LHCN-M2 (cell line): ENCODE measurements around the gene C5orf63. TPM values are rescaled to one million over a fixed set of nuclear protein-coding genes. Genes with fewer than 3 reads are reported as not detected.
A peak's percentile ranks its signal among the peaks of the same experiment; 100 is the strongest.
"Not testable (repeated sequence)": the region's sequence is repeated elsewhere in the genome, so short reads cannot be mapped to it uniquely, and the experiment has no call there.

Experiments
- DNase-seq: peaks from one replicate; pipeline ENCODE4 v3.0.0-alpha.2; 2012; ENCODE audit warnings: low read depth
- total RNA-seq: library from RNA; depleted of rRNA; stranded (reverse); fragments of >200 nt; gene quantifications from 2 replicates; pipeline ENCODE4 v1.2.3, GENCODE V29; 2014

The C5orf63 gene
- total RNA-seq, 1 experiment from 2014 or later, result 2.5 TPM

DNA sequence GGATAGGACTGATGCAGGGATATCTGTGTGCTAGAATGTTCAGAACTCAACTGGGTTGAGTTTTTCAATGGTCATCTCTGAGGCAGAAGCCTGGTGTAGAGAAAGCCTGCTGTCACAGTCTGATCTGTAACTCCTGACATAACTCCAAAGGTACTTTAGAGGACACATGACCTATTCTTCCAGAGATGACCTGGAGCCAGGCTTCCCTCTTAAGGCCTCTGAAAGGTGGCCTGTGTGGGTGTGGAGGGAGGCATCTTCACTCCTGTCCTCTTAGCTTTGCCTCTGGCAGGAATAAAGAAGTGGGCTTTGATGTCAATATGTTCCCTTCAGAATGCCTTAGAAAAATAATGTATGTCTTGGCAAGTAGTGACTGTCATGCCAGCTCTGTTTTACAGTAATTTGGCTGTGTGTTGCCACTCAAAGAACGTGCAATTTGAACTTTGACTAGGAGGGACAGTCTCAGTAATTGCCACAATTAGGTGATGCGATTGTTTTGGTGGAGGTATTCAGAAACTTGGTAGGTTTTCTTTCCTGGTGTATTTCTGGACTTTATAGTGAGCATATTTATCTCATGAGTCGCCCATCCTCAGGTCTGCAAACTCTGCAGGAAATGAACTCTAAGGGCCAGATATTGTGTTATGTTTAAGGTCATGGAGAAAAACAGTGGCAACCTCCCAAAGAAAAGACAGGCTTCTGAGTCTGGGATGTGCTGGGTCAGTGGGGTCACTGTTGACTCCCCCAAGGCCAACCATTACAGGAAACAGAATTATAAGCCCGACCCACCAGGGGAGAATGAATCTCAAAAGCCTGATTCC is 3.2 kb upstream of the C5orf63 start:
- DNase-seq, result peak; percentile 57

DNA sequence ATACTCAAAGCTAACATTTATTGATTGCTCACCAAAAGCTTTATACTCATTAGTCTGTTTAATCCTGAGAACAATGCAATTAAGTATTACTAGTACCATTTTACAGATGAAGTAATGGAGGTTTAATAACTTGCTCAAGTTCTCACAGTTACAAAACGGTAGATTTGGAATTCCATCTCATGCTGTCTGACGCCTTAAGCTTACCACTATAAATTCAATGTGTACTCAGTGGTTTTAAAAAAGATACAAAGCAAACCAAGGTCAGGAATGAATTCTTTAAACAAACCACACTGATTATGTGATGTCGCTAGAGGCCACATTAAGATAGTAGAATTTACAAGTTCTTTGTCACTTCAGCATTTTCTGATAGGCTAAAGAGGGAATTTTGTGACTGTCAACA is 1.2 kb upstream of the C5orf63 start:
- no peak for DNase-seq

DNA sequence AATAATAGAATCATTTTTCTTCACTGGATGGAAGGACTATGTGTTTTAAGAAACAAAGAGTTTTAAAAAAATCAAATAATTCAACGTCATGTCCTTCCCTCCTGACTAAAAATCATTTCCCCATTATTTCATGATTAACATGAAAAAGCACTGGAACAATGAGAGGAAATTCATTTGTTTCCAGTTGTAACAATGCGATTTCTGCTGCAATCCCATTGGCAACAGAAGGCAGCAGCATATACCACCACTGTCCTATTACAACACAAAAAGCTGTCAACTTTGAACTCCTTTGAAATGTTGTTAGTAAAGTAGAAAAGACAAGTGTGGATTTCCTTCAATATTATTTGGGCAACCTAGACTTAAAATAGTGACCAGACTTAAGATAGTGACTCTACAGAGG is 3.1 kb downstream of the C5orf63 start:
- no peak for DNase-seq

DNA sequence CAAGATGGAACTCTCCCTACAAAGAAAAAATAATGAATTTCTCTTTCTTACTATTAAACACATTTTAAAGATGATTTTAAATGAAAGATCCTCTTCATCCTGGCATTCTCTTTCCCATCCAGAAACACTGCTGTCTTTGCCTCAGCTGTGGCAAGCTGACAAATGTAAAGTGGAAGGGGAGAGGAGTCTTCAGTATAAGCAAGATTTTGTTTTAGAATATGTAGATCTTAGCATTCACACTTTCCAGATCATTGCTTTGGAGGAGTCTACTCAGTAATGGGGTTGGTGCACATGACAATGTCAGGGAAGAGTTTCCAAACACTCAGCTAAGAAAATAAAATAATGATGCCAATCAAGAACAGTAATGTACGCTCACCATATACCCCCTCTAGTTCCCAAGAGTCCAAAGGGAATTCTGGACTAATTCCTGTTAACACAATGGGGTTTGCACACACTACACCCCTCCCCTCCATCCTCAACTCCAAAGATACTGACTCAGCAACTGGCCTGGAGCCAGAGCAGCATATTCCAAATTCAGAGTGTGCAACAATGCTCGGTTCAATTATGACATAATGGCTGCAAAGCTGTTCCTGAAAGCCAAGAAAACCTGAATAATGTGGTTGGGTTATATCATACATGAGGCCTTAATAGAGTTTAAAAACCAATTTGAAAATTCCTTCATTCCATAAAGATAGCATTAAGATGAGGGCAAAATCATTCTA is 4.6 kb downstream of the C5orf63 start:
- DNase-seq, result peak; percentile 55

DNA sequence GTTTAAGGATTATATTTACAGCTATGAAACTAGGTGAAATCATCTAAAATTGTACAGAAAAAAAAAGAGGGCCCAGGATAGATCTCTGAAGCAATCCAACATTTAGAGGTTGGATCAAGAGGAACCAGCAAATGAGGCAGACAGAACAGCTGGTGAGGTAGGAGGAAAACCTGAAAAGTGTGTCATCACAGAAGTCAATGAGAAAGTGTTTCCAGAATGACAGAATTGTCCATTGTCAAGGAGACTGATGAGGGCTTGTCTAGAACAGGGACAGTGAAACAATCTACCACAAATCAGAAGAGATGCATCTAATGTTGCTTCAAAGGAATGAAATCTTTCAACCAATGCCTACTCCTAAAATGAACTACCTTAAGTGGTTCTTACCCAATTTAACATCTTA is 6.6 kb downstream of the C5orf63 start:
- DNase-seq, result no peak

- DNase-seq, result no peak
Measured at GRCh38 chr5:127064253-127064840, 9.0 kb downstream of the C5orf63 start.

GRCh38 chr5:127063257-127063913 is 9.9 kb downstream of the C5orf63 start:
- no peak for DNase-seq

DNA sequence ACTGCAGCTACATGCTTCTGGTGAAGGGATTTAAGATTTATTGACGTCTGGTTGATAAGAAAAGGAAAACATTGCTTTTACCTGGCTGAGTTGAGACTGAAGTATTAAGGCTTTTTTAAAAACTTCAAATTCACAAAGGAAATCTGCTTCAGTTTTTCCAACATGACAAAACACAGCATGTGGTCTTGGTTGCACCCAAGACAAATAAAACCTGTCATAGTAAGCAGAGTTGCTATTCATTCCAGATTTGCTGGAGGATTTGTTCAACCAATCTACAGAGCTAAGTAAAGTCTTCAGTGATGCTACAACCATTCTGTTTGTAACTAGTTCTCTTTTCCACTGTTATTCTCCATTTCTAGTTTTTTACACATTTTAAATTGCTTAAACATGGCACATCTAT is 11.3 kb downstream of the C5orf63 start:
- no peak for DNase-seq

- no peak for DNase-seq
Measured at GRCh38 chr5:127061537-127061936, 11.8 kb downstream of the C5orf63 start.

DNA sequence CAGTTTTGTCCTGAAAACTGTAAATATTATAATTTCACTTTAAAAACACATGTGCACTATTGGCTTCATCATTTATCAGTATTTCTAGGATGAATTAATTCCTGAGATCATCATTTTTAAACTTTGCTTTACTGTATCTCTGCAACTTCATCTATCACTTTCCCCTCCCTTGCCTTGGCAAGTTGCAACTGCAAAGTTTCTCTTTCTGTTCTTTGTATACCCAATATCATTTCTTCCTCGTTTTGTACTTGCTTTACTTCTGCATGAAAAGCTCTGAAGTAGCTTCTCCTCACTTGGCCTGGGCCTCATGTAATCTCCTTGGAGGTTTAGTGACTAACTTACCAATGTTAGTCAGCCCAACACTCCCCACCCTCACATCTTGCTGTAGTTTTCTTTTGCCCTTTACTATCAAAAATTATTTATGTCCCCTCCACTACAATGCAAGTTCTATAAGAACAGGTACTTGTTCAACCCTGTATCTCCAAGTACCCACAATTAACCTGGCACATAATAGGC is 12.8 kb downstream of the C5orf63 start:
- DNase-seq, result no peak

- no peak for DNase-seq
Measured at GRCh38 chr5:127056896-127057295, 16.4 kb downstream of the C5orf63 start.

DNA sequence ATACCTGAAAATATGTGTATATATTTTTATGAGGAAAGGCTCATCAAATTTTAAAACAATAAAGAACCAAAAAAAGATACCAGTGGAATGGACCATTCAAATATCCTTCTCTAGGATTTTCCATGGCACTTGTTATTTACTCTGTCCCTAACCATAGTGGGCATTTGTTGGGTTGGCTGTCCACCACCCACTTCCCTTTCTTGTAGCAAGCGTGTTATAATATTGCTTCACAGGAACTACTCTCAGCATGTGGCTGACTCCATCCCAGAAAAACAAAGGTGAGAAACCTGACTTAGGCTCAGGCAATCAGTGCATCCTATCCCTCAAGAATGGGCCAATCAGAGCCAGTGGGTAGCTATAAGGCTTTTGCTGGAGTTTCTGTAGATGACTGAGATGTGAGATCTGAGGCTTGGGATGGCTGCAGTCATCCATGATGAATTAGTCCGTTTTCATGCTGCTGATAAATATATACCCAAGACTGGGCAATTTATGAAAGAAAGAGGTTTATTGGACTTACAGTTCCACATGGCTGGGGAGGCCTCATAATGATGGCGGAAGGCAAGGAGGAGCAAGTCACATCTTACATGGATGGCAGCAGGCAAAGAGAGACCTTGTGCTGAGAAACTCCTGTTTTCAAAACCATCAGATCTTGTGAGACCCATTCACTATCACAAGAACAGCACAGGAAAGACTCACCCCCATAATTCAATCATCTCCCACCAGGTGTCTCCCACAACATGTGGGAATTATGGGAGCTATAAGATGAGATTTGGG is 17.2 kb downstream of the C5orf63 start:
- DNase-seq, result no peak

GRCh38 chr5:127053551-127053950 is 19.8 kb downstream of the C5orf63 start:
- DNase-seq, result not testable (repeated sequence)

DNA sequence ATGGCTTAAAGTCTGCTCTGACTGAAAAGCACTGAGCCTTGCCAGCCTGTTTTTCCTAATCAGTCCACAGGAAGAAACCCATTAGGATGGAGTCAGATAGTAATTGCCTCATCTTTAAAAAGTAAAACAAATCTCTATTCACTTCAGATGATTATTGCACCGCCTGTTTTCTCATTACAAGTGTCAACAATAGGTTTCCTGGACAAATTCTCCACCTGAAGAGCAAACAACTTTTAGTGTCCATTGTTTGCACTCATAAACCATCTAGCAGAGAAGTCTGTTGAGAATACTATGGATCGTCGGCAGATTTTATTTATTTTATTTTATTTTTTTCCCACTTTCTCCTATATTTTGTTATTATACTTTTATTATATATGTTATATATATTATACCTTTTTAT is 20.3 kb downstream of the C5orf63 start:
- DNase-seq, result no peak

DNA sequence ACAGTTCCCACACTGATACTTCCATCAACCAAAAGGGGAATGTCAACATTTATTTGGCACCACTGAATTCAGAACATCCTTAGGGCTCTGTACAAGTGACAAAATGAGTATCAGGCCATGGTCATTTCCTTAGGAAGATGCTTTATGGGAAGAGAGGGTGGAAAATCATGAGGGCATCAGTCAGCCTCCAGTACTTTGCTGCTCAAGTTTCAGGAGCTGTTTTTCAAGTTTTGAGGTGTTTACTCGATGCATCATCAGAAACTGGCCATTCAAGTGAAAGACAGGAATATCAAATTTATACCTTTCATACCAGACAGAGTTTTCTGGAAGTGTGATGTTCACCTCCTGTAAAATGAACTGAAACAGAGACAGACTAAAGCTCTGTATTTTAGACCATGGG is 21.7 kb downstream of the C5orf63 start:
- DNase-seq, result no peak

DNA sequence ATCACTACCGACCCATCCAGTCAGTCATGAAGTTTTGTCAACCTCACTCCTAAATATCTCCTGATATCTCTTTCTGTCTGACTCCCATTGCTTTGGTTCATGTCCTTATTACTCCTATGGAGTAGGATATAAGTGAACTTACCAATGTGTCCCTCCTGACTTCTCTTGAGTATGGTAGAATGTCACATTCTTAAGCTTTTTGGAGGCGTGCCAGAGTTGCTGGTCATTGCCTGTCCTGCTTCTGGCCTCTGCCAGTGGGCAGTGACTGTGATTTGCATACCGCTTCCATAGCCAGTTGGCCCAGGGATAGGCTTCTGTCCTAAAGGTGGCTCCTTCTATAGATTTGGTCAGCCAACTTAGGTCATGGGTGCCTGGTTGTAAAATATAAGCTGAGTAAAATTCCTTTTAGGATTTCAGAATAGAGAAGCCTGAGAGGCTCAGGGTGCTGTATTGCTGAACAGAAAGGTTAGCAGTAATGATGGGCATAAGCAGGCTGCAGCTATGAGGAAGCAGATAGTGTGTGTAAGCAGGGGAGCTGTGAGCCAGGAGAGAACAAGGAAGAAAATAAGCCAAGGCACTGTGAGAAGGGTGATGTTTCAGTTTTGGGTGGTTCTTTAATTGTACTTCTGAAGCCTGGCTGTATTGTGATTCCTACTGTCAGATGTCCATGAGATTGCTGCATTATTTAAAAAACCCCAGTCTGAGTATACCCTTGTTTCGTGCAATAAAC is 26.8 kb downstream of the C5orf63 start:
- DNase-seq, result no peak

DNA sequence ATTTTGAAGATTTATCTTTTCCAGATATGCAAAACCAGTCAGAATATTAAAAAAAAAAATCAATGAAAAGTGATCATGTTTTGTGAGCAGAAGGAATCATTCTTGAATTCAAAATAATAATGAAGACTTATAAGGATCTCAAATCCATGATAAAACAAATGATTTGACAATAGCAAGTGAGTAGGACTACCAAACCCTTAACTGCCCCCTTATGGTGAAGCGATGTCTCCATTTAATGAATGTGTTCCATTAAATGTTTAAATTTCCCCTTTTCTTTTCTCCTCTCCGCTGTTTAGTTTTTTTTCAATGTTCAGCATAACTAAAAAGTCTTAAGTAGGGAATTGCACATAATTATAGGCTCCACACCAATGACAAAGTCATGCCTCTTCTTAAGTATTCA is 30.7 kb downstream of the C5orf63 start:
- peak; percentile 45 for DNase-seq

DNA sequence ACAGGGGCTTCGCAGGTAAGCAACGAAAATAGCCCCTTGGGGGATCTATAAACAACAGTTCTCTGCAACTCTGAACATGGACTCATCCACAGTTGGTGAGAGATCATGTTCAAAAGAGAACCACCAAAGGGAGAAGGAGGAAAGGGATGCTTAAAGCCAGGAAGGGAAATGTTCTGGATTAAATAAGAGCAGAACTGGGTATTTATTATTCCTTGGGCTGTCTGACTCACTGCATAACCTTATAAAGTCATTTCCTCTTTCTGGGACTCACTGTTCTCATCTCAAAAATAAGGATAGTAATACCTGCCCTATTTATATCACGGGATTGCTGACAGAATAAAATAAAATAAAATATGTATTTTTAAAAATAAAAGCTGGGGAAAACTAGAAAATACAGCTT is 31.7 kb downstream of the C5orf63 start:
- peak; percentile 49 for DNase-seq

- DNase-seq, result no peak
Measured at GRCh38 chr5:127040796-127041520, 32.3 kb downstream of the C5orf63 start.

GRCh38 chr5:127038550-127038949 is 34.8 kb downstream of the C5orf63 start:
- DNase-seq, result no peak
